Measurements from ENCODE around the gene KANSL1.

GRCh38 chr17:46000757-46001156 lies 192.5 kb downstream of the KANSL1 start:
- TF ChIP-seq EZH2 (IDR thresholded peaks at IDR 0.05; ENCODE audit: insufficient read depth, poor library complexity, severe bottlenecking) (no peak), EZH2phosphoT487 (IDR thresholded peaks at IDR 0.05; ENCODE audit: insufficient read depth, low read depth) (no peak)

Measured in GM23248 (cell line).